ENCODE results near the gene DGKH. TPM values are rescaled to one million over a fixed set of nuclear protein-coding genes. Genes with fewer than 3 reads are reported as not detected.

The DGKH gene
- total RNA-seq, 1 experiment from 2014 or later = 19.1 TPM

- no peaks in the 10 kb centered on the region for H3K27me3 Mint-ChIP-seq (ENCODE audit: unreplicated experiment)
- H3K27ac Mint-ChIP-seq (ENCODE audit: unreplicated experiment) = no peak overlapping the region
- intact Hi-C loops (cut with micrococcal nuclease; ENCODE audit: unreplicated experiment) = no loop called here
- H3K36me3 Mint-ChIP-seq (ENCODE audit: insufficient read depth, unreplicated experiment) = peaks cover 4% of the 10 kb centered on the region
- BruUV-seq (replicated peaks) = no TSS peak
- TF ChIP-seq CTCF (IDR thresholded peaks at IDR 0.05; ENCODE audit: unreplicated experiment) = no peak
- H3K4me3 Mint-ChIP-seq (ENCODE audit: low read depth, unreplicated experiment) = no peak overlapping the region
- CTCF ChIA-PET = no interaction called here
- H3K9me3 Mint-ChIP-seq (ENCODE audit: low read depth, unreplicated experiment) = no peaks in the 10 kb centered on the region
- no peaks in the 10 kb centered on the region for H3K4me1 Mint-ChIP-seq (ENCODE audit: low read depth, unreplicated experiment)
- DNase-seq = no peak
These were observed 7.1 kb downstream of the DGKH start for GRCh38 chr13:42055500-42056085.

GRCh38 chr13:42056146-42056545 is 7.7 kb downstream of the DGKH start:
- no TSS peak for BruUV-seq (replicated peaks)
- TF ChIP-seq CTCF (IDR thresholded peaks at IDR 0.05; ENCODE audit: unreplicated experiment) = no peak
- CTCF ChIA-PET = no interaction called here
- no peak overlapping the region for H3K27ac Mint-ChIP-seq (ENCODE audit: unreplicated experiment)
- no peak overlapping the region for H3K4me3 Mint-ChIP-seq (ENCODE audit: low read depth, unreplicated experiment)
- intact Hi-C loops (cut with micrococcal nuclease; ENCODE audit: unreplicated experiment) = no loop called here
- H3K4me1 Mint-ChIP-seq (ENCODE audit: low read depth, unreplicated experiment) = no peaks in the 10 kb centered on the region
- peaks cover 4% of the 10 kb centered on the region for H3K36me3 Mint-ChIP-seq (ENCODE audit: insufficient read depth, unreplicated experiment)
- no peaks in the 10 kb centered on the region for H3K27me3 Mint-ChIP-seq (ENCODE audit: unreplicated experiment)
- no peaks in the 10 kb centered on the region for H3K9me3 Mint-ChIP-seq (ENCODE audit: low read depth, unreplicated experiment)
- DNase-seq = no peak

- Mint-ChIP-seq H3K27me3 (ENCODE audit: unreplicated experiment) (no peaks in the 10 kb centered on the region), H3K27ac (ENCODE audit: unreplicated experiment) (no peak overlapping the region)
- no peak for TF ChIP-seq CTCF (IDR thresholded peaks at IDR 0.05; ENCODE audit: unreplicated experiment)
These were observed 8.1 kb downstream of the DGKH start for GRCh38 chr13:42056583-42056982.

GRCh38 chr13:42057918-42058530 is 9.6 kb downstream of the DGKH start:
- H3K36me3 Mint-ChIP-seq (ENCODE audit: insufficient read depth, unreplicated experiment) = peaks cover 4% of the 10 kb centered on the region
- no peaks in the 10 kb centered on the region for H3K9me3 Mint-ChIP-seq (ENCODE audit: low read depth, unreplicated experiment)
- intact Hi-C loops (cut with micrococcal nuclease; ENCODE audit: unreplicated experiment) = no loop called here
- H3K4me3 Mint-ChIP-seq (ENCODE audit: low read depth, unreplicated experiment) = no peak overlapping the region
- no peaks in the 10 kb centered on the region for H3K27me3 Mint-ChIP-seq (ENCODE audit: unreplicated experiment)
- H3K4me1 Mint-ChIP-seq (ENCODE audit: low read depth, unreplicated experiment) = peaks cover 5% of the 10 kb centered on the region
- CTCF ChIA-PET = no interaction called here
- no peak for TF ChIP-seq CTCF (IDR thresholded peaks at IDR 0.05; ENCODE audit: unreplicated experiment)
- no peak for DNase-seq
- no peak overlapping the region for H3K27ac Mint-ChIP-seq (ENCODE audit: unreplicated experiment)
- no TSS peak for BruUV-seq (replicated peaks)

More at GRCh38 chr13:42056583-42056982, 8.1 kb downstream of the DGKH start:
- CTCF ChIA-PET = no interaction called here
- H3K36me3 Mint-ChIP-seq (ENCODE audit: insufficient read depth, unreplicated experiment) = peaks cover 4% of the 10 kb centered on the region
- BruUV-seq (replicated peaks) = no TSS peak
- H3K9me3 Mint-ChIP-seq (ENCODE audit: low read depth, unreplicated experiment) = no peaks in the 10 kb centered on the region
- DNase-seq = no peak
- no peaks in the 10 kb centered on the region for H3K4me1 Mint-ChIP-seq (ENCODE audit: low read depth, unreplicated experiment)
- intact Hi-C loops (cut with micrococcal nuclease; ENCODE audit: unreplicated experiment) = no loop called here
- no peak overlapping the region for H3K4me3 Mint-ChIP-seq (ENCODE audit: low read depth, unreplicated experiment)

All from Calu3 (cell line).